NCI-H1105 treated with DMSO at 0.1 percent for 48 hours (cell line): Measurements from ENCODE around the gene TTC28.
"Not testable (repeated sequence)": the region's sequence is repeated elsewhere in the genome, so short reads cannot be mapped to it uniquely, and the experiment has no call there.

Source experiments
- DNase-seq: peaks from one replicate; lab custom pipeline; 2025; lab: John Stamatoyannopoulos, UW

The TTC28 gene

DNA sequence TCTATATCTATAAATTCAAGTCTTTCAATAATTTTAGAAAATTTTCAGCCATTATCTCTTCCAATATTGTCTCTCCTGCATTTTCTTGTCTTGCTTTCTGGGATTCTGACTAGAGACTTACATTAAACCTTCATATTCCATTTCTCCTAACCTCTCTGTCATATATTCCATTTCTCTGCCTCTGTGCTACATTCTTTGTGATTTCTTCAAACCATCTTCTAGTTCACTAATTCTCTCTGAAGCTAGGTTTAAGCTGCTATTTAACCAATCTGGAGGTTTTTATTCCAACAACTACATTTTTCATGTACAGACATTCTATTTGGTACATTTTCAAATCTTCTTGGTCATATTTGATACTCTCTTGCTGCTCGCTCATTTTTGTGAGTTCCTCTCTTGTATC, 122.5 kb downstream of the TTC28 start:
- DNase-seq, result no peak

DNA sequence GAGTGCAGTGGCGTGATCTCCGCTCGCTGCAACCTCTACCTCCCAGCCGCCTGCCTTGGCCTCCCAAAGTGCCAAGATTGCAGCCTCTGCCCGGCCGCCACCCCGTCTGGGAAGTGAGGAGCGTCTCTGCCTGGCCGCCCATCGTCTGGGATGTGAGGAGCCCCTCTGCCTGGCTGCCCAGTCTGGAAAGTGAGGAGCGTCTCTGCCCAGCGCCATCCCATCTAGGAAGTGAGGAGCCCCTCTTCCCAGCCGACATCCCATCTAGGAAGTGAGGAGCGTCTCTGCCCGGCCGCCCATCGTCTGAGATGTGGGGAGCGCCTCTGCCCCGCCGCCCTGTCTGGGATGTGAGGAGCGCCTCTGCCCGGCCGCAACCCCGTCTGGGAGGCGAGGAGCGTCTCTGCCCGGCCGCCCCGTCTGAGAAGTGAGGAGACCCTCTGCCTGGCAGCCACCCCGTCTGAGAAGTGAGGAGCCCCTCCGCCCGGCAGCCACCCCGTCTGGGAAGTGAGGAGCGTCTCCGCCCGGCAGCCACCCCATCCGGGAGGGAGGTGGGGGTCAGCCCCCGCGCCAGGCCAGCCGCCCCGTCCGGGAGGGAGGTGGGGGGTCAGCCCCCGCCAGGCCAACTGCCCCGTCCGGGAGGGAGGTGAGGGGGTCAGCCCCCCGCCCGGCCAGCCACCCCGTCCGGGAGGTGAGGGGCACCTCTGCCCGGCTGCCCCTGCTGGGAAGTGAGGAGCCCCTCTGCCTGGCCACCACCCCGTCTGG, 126.4 kb downstream of the TTC28 start:
- not testable (repeated sequence) for DNase-seq

DNA sequence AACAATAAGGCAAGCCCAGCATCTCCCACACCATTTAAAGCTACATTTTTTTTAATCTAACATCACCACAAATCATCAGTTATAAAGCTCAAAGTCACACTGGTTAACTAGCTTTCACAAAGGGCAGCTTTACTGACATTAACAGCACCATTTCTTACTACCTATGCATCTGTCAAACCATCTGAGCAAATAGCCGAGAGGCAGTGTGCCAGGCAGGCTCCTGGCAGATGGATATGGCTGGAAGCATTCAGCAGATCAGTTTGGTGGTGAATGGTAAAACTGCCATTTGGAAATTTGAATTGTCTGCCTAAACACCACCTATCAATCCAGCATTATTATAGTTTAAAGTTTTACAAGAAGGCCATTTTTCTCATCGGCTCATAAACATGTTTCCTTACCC, 131.2 kb downstream of the TTC28 start:
- DNase-seq, result no peak

DNA sequence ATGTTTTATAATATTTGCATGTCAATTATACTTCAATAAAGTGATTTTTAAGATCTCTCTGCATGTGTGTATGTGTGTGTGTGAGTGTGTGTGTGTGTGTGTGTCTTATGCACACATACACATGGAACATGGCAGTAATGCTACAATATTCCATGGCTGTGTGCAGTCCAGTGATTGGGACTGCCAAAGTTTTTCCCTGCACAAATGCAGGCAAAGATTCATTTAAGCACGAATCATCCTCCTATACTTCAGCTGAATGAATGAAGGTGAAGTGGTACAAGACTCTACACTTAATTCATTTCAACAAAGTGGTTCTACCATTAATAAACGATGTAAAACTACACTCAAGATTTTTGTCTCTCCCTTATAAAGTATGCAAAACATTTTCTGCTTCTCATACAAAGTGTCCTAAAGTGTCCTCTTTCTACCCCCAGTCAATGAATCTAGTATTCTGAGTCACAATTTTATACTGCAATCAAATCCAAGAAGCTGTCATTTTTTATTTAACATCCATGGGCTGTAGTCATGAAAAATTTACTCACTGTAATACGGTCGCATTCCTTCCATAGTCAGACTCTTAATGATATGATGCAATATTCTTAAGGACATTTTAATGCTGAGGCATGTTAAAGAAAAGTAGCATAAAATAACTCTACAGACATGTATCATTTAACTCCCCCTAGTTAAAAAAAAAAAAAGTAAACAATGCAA, 132.4 kb downstream of the TTC28 start:
- no peak for DNase-seq

DNA sequence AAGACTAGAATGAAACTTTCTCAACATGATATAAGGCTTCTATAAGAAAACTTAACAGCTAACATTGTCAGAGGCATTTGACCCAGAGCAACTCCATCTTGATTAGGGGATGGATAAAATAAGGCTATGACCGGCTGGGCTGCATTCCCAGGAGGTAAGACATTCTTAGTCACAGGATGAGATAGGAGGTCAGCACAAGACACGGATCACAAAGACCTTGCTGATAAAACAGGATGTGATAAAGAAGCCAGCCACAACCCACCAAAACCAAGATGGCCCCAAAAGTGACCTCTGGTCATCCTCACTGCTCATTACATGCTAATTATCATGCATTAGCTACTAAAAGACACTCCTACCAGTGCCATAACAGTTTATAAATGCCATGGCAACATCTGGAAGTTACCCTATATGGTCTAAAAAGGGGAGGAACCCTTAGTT, 135.2 kb downstream of the TTC28 start:
- no peak for DNase-seq

DNA sequence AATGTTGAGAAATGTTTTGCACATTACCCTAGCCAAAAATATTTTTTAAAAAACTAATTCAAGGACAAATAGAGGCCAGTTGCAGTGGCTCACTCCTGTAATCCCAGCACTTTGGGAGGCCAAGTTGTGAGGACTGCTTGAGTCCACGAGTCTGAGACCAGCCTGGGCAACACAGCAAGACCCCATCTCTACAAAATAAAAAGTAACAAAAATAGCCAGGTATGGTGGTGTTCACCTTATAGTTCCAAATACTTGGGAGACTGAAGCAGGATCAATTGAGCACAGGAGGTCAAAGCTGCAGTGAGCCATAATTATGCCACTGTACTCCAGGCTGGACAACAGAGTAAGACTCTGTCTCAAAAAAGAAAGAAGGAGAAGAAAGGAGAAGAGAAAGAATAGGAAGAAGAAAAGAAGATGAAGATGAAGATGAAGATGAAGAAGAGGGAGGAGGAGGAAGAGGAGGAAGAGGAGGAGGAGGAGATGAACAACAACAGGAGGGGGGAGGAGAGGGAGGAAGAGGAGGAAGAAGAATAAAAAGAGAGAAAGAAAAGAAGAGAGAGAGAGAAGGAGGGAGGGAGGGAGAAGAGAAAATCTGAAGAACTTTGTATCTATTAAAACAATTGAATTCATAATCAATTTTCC, 136.5 kb downstream of the TTC28 start:
- no peak for DNase-seq

DNA sequence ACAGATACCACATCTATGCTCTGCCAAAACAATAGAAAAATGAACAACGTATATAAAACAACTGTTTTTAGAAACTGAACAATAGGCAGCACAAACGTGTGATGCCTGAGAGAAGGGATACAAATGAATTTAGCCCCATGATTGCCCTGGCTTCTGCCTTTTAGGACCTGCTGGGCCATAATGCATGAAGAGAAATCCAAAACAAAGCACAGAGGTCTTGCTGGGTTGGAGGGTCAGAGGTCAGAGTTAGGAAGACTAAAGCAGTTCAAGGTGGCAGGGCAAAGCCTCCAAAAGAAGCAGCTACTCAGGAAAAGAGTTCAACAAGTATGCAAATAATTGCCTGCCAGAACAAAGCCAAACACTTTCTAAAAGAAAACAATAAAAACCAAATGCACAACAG, 138.5 kb downstream of the TTC28 start:
- no peak for DNase-seq

DNA sequence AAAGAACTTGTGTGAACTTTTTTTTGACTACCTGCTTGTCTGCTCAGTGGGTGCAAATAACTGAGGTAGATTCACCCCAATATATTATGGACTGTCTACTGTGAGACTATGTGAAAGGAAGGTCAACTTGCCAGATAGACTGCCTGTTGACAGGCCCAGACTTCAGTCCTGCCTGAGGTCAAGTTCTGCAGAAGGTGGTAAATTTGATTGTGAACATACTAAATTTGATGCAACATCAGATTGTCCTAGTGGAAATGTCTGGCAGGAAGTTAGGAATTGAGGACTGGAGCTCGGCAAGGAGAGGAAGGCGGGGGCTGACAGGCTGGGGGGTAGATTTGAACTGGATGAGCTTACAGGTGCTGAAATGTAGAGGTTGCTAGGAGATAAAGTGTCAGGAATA, 140.7 kb downstream of the TTC28 start:
- no peak for DNase-seq

DNA sequence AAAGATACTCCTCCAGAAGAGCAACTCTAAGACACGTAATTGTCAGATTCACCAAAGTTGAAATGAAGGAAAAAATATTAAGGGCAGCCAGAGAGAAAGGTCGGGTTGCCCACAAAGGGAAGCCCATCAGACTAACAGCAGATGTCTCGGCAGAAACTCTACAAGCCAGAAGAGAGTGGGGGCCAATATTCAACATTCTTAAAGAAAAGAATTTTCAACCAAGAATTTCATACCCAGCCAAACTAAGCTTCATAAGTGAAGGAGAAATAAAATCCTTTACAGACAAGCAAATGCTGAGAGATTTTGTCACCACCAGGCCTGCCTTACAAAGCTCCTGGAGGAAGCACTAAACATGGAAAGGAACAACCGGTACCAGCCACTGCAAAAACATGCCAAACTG, 149.1 kb downstream of the TTC28 start:
- not testable (repeated sequence) for DNase-seq

DNA sequence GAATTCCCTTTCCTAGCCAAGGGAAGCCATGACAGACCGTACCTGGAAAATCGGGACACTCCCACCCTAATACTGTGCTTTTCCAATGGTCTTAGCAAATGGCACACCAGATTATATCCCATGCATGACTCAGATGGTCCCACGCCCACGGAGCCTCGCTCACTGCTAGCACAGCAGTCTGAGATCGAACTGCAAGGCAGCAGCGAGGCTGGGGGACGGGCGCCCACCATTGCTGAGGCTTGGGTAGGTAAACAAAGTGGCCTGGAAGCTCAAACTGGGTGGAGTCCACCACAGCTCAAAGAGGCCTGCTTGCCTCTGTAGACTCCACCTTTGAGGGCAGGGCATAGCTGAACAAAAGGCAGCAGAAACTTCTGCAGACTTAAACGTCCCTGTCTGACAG, 150.5 kb downstream of the TTC28 start:
- DNase-seq, result not testable (repeated sequence)

DNA sequence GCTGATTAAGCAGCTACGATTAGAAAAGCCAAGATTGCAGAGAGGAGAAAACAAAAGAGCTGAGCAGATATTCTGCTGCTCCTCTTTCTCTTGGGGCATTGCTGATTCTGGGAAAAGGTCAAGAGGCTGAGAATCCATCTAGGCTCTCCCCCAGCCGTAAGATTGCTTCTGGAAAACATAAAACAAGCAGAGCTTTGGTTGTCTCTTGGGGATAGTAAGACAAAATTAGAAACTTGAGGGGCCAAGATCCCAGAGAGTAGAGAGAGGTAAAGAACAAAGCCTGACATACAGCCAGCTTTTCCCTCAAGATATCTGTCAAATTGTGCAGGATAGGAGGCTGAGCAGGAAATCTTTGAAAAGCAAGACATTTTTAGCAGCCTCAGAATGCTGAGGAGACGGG, 158.2 kb downstream of the TTC28 start:
- DNase-seq, result no peak

DNA sequence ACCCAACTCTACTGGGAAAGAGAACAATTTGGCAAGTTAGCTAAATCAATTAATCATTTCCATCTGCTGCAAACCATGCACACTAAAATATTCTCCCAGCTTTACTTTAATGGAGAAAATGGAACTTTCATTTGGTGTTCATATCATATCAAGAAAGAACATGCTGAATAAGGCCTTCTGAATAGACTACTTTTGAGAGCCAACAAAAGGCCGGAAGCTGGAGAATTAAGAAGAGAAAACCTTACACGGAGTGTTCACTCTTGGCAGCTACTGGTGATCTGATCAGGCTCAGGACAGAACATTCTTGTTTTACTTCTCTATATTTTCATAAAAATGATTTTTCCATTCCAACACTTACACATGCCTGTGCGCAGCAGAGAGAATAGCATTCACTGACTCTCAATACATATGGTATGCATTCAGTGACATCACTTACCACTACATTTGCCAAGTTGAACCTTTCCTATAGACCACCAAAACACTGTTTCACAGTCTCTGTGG, 165.3 kb downstream of the TTC28 start:
- no peak for DNase-seq

DNA sequence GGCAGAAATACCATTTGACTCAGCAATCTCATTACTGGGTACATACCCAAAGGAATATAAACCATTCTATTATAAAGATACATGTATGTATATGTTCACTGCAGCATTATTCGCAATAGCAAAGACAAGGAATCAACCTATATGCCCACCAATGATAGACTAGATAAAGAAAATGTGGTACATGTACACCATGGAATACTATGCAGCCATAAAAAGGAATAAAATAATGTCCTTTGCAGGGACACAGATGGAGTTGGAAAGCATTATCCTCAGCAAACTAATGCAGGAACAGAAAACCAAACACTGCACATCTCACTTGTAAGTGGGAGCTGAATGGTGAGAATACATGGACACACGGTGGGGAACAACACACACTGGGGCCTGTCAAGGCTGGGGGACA, 167.3 kb downstream of the TTC28 start:
- DNase-seq, result not testable (repeated sequence)

DNA sequence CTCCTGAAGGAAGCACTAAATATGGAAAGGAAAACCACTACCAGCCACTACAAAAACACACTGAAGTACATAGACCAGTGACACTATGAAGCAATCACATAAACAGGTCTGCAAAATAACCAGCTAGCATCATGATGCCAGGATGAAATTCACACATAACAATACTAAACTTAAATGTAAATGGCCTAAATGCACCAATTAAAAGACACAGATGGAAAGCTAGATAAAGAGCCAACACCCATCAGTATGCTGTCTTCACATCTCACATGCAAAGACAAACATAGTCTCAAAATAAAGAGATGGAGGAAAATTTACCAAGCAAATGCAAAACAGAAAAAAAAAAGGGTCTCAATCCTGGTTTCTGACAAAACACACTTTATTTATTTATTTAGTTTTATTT, 171.7 kb downstream of the TTC28 start:
- no peak for DNase-seq

DNA sequence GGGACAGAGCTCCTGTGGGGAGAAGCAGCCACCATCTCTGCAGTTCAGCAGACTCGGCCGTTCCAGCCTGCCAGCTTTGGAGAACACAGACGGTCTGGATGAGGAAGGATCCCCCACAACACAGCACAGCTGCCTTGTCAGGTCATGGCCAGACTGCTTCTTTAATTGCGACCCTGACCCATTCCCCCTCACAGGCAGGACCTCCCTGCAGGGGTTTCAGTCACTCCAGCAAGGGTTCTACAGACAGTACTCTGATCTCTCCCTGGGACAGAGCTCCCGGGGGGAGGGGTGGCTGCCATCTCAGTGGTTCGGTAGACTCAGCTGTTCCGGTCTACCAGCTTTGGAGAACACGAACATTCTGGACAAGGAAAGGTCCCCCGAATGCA, 173.5 kb downstream of the TTC28 start:
- DNase-seq, result no peak

DNA sequence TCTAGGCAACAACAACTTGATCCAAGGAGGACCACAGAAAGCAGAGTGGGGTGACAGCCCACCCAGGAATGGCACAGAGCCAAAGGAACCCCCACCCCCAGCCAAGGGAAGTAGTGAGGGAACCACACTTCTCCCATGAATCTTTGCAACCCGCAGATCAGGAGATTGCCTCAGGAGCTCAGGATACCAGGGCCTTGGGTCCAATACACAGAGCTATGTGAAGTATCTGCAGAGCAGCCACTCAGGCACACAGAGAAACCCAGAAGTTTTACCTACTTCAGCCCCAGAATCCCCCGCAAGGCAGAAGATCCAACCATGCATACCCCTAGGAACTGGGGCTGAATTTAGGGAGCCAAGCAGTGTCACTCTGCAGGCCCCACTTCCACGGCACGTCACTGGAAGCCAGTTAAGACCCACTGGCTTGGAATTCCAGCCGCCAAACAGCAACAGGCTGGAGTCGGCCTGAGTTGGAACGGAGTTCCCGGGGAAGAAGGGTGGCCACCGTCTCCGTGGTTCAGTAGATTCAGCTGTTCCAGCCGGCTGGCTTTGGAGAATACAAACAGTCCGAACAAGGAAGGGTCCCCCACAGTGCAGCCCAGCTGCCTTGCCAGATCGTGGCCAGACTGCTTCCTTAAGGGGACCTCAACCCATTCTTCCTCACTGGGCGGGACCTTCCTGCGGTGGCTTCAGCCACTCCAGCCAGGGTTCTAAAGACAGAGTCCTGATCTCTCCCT, 174.1 kb downstream of the TTC28 start:
- no peak for DNase-seq

DNA sequence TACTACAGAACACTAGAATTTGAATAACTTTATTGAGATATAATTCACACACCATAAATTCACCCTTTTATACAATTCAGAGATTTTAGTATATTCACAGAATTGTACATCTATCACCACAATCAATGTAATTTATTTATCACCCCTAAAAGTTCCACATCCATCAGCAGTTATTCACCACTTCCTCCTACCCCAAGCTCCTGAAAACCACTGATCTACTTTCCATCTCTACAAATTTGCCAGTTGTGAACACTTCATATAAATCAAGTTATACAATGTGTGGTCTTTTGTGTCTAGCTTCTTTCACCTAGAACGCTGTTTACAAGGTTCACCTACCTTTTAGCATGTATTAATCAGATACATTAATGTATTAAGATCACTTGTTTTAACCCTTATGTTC, 179.6 kb downstream of the TTC28 start:
- no peak for DNase-seq

DNA sequence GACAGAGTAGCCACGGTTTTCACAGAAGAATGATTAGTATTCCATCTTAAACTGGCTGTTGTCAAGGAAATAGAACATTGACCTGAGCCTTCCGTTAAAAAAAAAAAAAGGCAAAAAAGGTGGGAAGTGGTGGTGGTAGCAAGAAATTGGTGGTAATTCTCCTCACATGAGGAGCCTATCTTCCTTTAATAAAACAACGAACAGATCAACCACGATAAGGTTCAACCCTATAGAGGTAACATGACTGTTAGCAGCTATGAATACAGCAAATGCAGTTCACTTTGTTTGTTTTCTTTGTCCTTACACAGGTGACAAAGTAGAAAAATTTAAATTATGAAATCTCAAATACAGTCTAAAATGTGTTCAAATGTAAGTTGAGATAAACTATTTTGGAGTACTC, 181.6 kb downstream of the TTC28 start:
- DNase-seq, result no peak

DNA sequence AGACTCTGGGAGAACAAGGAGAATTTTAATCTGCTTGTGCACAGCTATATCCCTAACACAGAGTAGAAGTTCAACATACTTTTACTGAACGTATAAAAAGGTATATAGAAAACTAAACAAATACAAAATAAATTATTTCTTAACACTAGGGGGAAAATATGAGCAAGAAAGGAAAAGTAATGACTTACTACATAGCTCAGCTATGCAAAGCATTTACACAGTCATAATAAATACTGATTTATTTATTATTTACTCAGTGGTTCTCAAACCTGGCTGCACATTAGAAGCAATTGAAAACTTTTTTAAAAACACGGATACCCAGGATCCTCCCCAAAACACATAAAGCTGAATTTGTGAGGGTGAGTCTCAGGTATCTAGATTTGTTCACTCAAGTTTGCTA, 182.5 kb downstream of the TTC28 start:
- no peak for DNase-seq

DNA sequence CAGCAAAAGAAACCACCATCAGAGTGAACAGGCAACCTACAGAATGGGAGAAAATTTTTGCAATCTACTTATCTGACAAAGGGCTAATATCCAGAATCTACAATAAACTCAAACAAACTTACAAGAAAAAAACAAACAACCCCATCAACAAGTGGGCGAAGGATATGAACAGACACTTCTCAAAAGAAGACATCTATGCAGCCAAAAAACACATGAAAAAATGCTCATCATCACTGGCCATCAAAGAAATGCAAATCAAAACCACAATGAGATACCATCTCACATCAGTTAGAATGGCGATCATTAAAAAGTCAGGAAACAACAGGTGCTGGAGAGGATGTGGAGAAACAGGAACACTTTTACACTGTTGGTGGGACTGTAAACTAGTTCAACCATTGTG, 188.4 kb downstream of the TTC28 start:
- not testable (repeated sequence) for DNase-seq

DNA sequence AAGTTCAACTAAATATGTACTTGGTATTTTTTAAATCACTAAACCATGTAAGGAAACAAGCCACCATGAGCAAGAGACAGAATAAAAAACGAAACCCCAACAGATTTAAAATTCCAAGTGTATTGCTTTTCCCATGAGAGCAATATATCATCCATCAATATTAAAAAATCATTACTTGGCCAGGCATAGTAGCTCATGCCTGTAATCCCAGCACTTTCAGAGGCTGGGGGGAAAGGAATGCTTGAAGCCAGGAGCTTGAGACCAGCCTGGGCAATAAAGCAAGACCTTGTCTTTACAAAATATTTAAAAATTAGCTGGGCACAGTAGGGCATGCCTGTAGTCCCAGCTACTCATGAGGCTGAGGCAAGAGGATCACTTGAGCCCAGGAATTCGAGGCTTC, 190.8 kb downstream of the TTC28 start:
- DNase-seq, result no peak

DNA sequence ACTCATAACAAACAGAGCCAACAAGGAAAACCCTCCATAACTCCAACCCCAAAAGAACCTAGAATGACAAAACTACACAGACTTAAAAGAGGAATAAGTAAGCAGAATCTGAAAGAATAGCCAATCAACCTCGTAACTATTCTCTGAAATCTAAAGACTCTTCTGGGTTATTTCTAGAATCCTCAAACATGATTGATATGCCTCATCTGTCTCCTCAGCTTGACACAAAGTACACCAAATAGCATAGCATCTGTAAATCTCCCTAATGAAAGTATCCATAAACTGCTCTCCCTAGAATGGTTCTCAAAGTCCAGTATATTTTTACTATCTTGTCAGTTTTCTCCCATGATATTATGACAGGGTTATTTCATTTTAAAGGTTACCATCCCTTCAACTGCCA, 195.0 kb downstream of the TTC28 start:
- no peak for DNase-seq
